Bronchial epithelial cell (primary cell): ENCODE data around the gene LAMC2. TPM values are rescaled to one million over a fixed set of nuclear protein-coding genes. Genes with fewer than 3 reads are reported as not detected.

Source experiments
- DNase-seq: peaks from one replicate; pipeline ENCODE4 v3.0.0-alpha.2; 2010; ENCODE audit warnings: low read depth
- FAIRE-seq: peaks from 2 replicates; lab custom pipeline; 2011; peaks lifted over from hg19 to GRCh38; lab: Jason Lieb, UNC
- H3K27me3 ChIP-seq: 2 replicates; pipeline ENCODE4 v1.5.1; 2011; ENCODE audit warnings: low read length; ENCODE audit not compliant: control insufficient read depth, insufficient read depth
- H3K36me3 ChIP-seq: 2 replicates; pipeline ENCODE4 v1.5.1; 2011; ENCODE audit warnings: low read length; ENCODE audit not compliant: control insufficient read depth, insufficient read depth
- H3K4me3 ChIP-seq: 2 replicates; pipeline ENCODE4 v1.5.1; 2011; ENCODE audit warnings: mild to moderate bottlenecking, low read depth, low read length, control low read depth
- CTCF ChIP-seq: IDR thresholded peaks from 2 replicates; pipeline ENCODE4 v1.5.1; 2011; ENCODE audit warnings: mild to moderate bottlenecking, moderate library complexity, low read length, control low read depth, inconsistent platforms; ENCODE audit not compliant: insufficient read depth, severe bottlenecking
- total RNA-seq: library from RNA; depleted of rRNA; stranded (reverse); fragments of >200 nt; gene quantifications from 2 replicates; pipeline ENCODE4 v1.2.1, GENCODE V29; 2014

LAMC2 gene
- total RNA-seq, 1 donor from 2014 or later, result 1,840 TPM

GRCh38 chr1:183150445-183150844 lies 35.6 kb upstream of the LAMC2 start:
- FAIRE-seq (no peak), DNase-seq (no peak)
- no peak overlapping the region for H3K4me3 ChIP-seq
- H3K36me3 ChIP-seq, result no peaks in the 10 kb centered on the region
- no peak for TF ChIP-seq CTCF
- no peaks in the 10 kb centered on the region for H3K27me3 ChIP-seq

- TF ChIP-seq CTCF, result no peak
- no peak for FAIRE-seq
- H3K4me3 ChIP-seq, result no peak overlapping the region
- no peaks in the 10 kb centered on the region for H3K27me3 ChIP-seq
- no peaks in the 10 kb centered on the region for H3K36me3 ChIP-seq
- no peak for DNase-seq
Measured at GRCh38 chr1:183152180-183152579, 33.9 kb upstream of the LAMC2 start.

- no peaks in the 10 kb centered on the region for H3K36me3 ChIP-seq
- H3K4me3 ChIP-seq, result no peak overlapping the region
- FAIRE-seq, result no peak
Measured at GRCh38 chr1:183155939-183156338, 30.1 kb upstream of the LAMC2 start.

GRCh38 chr1:183159960-183160359 lies 26.1 kb upstream of the LAMC2 start:
- DNase-seq (peak; percentile 100), FAIRE-seq (peak; percentile 99)
- TF ChIP-seq CTCF, result no peak
- Histone ChIP-seq H3K36me3 (no peaks in the 10 kb centered on the region), H3K27me3 (no peaks in the 10 kb centered on the region), H3K4me3 (no peak overlapping the region)

More at GRCh38 chr1:183155939-183156338, 30.1 kb upstream of the LAMC2 start:
- DNase-seq, result no peak
- no peaks in the 10 kb centered on the region for H3K27me3 ChIP-seq
- TF ChIP-seq CTCF, result no peak

GRCh38 chr1:183161391-183161790 lies 24.7 kb upstream of the LAMC2 start:
- no peak for TF ChIP-seq CTCF
- Histone ChIP-seq H3K36me3 (no peaks in the 10 kb centered on the region), H3K27me3 (no peaks in the 10 kb centered on the region), H3K4me3 (no peak overlapping the region)
- FAIRE-seq (no peak), DNase-seq (peak; percentile 68)

GRCh38 chr1:183163316-183163715 lies 22.7 kb upstream of the LAMC2 start:
- Histone ChIP-seq H3K36me3 (no peaks in the 10 kb centered on the region), H3K27me3 (no peaks in the 10 kb centered on the region), H3K4me3 (no peak overlapping the region)
- DNase-seq (peak; percentile 98), FAIRE-seq (no peak)
- no peak for TF ChIP-seq CTCF
